Hematopoietic multipotent progenitor cell (in vitro differentiated cells): ENCODE results near the gene TACR3. TPM values are rescaled to one million over a fixed set of nuclear protein-coding genes. Genes with fewer than 3 reads are reported as not detected.
"Not testable (repeated sequence)": the region's sequence is repeated elsewhere in the genome, so short reads cannot be mapped to it uniquely, and the experiment has no call there.

Experiments
- DNase-seq, 3 donors: peaks; one replicate each; pipeline ENCODE4 v3.0.0-alpha.2; 2011 to 2015; ENCODE audit warnings: low read depth in 2 of 3, low spot score in 2 of 3
- total RNA-seq: library from RNA; depleted of rRNA; stranded (reverse); fragments of >200 nt; gene quantifications from one replicate; pipeline ENCODE4 v1.2.3, GENCODE V29; 2012

Gene TACR3, protein sequence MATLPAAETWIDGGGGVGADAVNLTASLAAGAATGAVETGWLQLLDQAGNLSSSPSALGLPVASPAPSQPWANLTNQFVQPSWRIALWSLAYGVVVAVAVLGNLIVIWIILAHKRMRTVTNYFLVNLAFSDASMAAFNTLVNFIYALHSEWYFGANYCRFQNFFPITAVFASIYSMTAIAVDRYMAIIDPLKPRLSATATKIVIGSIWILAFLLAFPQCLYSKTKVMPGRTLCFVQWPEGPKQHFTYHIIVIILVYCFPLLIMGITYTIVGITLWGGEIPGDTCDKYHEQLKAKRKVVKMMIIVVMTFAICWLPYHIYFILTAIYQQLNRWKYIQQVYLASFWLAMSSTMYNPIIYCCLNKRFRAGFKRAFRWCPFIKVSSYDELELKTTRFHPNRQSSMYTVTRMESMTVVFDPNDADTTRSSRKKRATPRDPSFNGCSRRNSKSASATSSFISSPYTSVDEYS
- not detected for total RNA-seq

DNA sequence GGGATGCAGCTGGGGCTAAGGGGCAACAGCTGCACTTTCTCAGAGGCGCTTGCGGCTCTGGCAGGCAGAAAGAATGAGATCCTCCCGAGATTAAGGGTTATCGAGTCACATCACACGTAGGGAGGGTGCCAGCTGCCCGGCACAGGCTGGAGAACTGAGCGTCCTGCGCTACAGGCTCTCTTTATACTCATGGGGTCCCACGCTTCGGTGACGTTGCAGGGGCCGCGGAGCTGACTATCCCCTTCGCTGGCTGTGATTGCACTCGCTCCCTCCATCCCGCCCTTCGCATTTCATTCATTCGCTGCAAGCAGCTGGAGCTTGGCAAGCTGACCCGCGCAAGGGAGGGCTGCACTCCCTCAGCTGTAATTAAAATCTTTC, at the start of gene TACR3:
Gene TACR3, minus strand, starts transcription at position 156 of the 378 bp plus-strand sequence. CDS start 310 bp downstream, outside the sequence.
- no peak for DNase-seq

DNA sequence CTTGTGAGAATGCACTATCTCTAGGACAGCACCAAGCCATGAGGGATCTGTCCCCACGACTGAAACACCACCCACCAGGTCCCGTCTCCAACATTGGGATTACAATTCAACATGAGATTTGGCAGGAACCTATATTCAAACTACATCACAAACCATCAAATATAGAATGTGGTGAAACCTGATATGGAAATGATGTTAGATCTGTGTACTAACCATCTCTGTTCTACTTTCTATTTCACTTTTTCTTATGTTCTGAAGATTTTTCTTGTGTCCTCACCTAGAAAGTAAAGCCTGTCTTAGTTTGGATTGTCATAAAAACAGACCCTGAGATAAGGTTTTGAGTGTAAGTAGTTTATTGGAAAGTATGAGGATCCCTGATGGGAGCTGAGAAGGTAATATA, 37.8 kb upstream of the TACR3 start:
- DNase-seq: no peak

DNA sequence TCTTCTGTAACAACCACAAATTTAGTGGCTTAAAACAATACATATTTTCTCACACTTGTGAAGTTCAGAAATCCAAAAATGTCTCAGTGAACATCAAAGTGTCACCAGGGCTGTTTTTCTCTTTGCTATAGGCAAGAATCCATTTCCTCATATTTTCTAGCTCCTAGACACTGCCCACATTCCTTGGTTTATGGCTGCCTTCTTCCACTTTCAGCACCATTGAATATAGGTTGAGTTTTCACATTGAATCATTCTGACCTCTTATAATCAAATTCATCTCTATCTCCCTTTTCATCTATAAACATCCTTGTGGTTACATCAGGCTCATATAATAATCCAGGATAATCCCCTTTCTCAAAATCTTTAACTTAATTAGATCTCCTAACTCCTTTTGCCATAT, 37.0 kb upstream of the TACR3 start:
- DNase-seq: no peak

DNA sequence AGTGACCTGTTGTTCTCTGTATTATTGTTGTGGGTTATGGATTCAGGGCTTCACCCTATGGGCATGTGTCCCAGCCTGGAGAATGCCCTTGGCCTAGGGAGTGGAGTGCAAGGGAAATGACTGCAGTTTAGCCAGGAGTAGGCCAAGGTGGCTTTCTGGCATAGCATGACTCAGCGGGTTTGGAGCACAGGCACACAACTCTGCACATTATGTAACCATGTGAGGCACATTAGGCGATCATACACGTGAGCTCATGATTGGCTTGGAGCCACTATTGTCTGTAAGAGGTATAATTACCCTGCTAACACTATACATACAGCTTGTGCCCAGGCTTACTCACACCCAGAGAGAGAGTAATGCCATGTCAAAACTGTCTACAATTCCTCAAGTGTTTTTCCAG, 35.1 kb upstream of the TACR3 start:
- no peak for DNase-seq

DNA sequence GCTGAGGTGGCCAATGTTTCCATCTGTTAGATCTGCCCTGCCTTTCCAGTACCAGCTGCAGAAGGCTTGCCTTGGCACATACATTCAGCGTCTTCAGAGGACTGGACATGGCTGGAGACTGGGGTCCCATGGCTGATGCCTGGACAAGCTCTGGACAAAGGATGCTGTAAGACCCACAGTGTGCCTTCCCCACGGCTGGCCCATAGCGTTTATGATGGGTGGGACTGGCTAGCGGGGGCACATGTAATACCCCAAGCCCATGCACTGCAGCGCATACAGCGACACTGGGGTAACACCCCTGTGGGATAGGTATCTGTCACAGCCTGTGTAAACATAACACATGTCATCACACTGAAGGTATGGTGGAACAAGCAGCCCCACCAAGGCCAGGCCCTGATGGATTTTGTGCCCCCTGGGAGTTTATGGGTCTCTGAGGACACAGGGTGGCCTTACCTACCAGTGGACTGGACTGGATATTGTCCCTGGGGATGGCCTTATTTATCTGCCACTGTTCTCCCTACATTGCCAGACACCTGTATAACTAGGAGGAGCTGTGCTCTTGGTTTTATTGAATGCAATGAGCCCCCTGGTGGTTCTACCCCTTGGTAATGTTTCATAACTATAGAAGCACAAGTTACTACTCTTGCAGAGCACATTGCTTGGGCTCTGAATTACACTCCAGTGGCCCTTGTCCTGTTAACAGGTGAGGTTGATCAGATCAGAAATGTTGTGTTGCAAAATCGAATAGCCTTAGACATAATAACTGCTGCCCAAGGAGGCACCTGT, 34.3 kb upstream of the TACR3 start:
- DNase-seq: no peak

DNA sequence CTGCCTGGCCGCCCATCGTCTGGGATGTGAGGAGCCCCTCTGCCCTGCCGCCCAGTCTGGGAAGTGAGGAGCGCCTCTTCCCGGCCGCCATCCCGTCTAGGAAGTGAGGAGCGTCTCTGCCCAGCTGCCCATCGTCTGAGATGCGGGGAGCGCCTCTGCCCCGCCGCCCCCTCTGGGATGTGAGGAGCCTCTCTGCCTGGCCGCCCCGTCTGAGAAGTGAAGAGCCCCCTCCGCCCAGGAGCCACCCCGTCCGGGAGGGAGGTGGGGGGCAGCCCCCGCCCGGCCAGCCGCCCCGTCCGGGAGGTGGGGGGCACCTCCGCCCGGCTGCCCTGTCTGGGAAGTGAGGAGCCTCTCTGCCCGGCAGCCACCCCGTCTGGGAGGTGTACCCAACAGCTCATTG, 3.4 kb upstream of the TACR3 start:
- not testable (repeated sequence) for DNase-seq

DNA sequence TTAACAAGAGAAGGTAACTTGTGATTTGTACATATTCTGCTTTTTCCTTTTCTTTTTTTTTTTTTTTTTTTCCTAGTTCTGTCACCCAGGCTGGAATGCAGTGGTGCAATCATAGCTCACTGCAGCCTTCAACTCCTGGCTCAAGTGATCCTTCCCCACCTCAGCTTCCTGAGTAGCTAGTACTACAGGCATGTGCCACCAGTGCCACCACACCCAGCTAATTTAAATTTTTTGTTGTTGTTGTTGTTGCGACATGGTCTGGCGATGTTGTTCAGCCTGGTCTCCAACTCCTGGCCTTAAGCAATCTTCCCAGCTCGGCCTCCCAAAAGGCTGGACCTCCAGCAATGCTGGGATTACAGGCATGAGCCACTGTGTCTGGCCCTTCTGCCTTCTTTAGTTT, 1.5 kb upstream of the TACR3 start:
- DNase-seq: no peak

DNA sequence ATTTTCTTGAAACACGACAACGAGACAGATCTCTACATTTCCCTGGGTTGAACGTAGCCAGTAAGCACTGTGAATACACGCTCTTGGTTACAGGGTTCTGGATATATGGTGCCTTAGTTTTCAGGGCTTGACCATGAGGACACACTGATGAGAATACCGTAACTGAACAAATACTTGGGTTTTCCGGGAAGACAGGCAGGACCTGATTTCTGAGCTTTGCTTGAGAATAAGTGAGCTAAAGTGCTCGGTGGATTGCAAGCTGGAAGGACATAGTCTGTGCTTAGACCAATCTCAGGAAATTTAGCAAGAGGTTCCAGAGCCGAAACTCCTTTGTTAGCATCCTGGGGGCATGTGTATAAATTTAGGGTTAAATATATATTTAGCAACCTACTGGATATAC, 876 bp upstream of the TACR3 start:
- no peak for DNase-seq

DNA sequence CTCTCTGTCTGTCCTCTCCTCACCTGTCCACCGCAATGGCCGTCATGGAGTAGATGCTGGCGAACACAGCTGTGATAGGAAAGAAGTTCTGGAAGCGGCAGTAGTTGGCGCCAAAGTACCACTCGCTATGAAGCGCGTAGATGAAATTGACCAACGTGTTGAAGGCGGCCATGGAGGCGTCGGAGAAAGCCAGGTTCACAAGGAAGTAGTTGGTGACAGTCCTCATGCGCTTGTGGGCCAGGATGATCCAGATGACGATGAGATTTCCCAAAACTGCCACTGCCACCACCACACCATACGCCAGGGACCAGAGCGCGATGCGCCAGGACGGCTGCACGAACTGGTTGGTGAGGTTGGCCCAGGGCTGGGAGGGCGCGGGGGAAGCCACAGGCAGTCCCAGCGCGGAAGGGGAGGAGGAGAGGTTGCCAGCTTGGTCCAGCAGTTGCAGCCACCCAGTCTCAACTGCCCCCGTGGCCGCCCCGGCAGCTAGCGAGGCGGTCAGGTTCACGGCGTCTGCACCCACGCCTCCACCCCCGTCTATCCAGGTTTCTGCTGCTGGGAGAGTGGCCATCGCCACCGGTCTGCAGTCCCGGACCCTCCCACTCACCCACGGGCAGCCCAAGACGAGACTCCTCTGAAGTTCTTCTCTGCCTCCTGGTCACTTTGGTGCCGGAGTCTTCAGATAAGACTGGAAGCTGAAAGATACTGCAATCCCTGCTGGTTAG, 518 bp downstream of the TACR3 start:
- no peak for DNase-seq

DNA sequence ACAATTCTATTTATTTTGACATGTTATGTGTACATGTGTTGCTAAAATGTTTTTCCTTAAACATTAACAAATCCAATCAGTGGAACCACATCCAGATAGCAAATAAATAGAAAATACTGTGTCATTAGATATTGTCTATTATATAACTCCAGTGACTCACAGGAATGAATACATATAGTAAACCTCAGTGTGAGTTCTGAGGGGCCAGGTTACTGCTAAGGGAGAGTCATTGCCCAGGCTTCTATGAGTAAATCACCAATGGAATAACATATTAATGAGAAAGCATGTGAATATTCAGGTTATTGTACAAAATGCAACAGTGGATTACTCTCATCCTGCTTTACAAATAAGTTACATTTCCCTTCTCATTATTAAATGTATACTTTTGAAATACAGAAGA, 27.2 kb downstream of the TACR3 start:
- no peak for DNase-seq

DNA sequence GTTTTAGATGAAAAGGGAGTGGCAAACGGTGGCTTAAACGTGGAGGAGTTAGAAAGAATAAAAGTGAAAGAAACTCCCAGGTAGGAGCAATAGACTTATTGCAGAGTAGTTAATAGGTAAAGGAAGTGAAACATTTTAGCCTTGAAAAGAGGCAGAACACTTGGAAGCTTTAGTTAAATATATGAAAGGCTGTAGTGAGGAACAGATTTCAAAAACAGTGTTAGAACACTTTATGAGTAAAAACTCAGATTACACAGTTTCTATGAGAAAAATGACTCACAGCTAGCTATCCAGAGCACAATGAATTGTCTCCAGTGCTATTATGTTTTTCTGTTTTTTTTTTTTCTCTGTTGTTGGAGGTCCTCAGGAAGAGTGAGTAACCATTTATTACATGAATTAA, 45.8 kb downstream of the TACR3 start:
- no peak for DNase-seq

DNA sequence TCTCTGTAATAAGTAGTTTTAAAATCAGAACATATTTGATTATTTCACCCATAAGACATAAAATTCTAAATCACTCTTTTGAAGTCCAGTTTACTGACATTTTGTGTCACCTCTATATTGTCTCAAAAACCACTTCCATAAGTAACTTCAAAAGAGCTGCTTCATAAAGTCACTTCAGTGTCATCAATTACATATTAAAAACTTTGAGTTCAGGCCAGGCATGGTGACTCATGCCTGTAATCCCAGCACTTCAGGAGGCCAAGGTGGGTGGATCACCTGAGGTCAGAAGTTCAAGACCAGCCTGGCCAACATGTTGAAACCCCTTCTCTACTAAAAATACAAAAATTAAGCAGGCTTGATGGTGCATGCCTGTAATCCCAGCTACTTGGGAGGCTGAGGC, 53.0 kb downstream of the TACR3 start:
- DNase-seq: not testable (repeated sequence)

DNA sequence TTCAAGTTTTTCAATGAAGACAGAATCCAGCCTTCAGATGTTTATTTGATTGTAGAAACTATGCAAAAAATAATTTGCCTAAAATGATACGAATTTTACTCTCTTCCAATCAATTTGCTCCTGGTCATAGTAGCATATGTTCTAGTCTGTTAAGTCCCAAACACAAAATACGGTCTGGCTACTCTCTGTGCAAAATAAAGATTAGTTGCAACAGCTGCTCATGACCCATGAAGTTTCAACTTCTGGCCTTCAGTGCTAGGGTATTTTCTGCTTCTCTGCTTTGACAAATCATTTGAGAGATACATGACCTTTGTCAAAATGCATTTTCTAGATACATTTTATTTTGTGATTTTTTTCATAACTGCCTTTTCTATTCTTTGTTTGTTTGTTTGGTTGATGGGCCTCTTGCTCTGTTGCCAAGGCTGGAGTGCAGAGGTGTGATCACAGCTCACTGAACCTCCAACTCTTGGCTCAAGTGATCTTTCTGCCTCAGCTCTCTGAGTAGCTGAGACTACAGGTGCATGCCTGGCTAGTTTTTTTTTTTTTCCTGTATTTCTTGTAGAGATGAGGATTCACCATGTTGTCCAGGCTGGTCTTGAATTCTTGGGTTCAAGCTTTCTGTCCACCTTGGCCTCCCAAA, 55.2 kb downstream of the TACR3 start:
- DNase-seq: no peak

DNA sequence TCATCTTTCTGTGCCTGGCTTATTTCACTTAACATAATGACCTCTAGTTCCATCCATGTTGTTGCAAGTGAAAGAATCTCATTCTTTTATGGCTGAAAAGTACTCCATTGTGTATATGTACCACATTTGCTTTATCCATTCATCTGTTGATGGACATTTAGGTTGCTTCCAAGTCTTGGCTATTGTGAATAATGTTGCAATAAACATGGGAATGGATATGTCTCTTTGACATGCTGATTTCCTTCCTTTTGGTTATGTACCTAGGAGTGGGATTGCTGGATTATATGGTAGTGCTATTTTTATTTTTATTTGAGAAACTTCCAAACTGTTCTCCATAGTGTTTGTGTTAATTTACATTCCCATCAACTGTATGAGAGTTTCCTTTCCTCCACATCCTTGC, 71.2 kb downstream of the TACR3 start:
- no peak for DNase-seq

DNA sequence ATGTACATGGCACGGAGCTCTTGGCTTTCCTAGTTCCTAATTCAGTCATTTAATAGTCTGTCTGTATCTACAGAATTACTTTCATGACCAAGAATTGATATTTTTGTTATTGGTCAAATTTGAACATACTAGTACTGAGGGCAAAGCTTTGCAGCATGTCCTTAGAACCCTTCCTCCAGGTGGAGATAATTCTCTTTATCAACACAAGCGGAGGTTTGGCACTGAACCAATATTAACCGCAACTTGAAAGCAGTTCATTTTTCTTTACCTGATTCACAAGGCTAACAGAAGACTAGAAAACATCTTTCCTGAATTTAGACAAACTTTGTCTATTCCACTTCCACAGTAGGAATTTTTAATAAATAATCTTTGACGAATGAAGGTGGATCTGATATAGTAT, 73.8 kb downstream of the TACR3 start:
- no peak for DNase-seq

DNA sequence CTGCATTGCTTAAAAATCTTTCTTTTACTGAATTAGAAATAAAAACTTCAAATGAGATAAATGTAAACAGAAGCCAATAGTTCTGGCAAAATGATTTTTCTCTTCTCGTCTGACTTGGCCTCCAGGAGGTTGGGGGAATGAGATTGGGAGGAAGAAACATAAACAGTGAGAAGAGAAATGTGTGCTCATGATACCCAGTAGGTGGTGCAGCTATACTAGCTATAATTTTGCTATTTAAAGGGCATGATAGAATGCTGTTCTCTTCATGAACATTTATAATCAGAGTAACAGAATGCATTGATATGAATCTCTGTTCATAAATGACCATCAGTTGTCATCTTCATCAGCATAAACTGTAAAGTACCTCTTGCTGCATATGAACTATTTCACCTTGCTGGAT, 85.5 kb downstream of the TACR3 start:
- DNase-seq: no peak

DNA sequence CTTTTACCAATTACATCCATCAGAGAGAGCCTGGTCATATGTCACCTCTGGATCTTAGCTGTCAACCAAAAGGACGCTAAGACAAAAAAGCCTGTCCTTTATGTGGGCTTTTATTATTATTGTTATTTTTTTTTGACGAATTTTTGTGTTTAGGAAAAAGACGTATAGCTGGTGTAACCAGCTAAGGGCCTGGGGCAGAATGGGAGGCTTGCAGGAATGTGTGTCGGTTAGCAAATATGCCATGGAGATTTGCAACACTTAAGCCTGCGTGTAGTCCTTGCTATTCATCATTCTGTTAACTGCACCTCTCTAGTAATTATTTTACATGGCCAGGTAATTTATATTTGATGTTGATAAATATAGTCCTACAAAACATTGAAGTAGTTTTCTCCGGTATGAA, 93.5 kb downstream of the TACR3 start:
- DNase-seq: no peak

DNA sequence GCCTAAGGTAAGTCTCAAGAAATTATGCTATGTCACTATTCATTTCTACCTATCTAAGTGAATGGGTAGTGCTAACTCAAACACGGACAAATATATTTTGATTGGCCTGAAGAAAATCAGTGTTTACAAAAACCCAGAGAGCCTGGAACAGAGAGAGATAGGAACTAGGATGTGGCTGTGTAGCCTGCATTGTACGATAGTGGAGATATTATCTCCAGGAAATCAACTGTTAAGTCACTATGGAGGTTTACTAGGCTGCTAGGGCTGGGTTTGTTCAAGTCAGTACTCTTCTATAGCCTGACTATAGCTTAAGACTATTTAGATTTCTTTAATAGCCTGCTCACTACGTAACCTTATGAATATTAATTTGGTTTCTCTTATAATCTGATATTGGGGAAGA, 127.9 kb downstream of the TACR3 start:
- peak in 2 of 3 donors; percentile 15 to 65 for DNase-seq

DNA sequence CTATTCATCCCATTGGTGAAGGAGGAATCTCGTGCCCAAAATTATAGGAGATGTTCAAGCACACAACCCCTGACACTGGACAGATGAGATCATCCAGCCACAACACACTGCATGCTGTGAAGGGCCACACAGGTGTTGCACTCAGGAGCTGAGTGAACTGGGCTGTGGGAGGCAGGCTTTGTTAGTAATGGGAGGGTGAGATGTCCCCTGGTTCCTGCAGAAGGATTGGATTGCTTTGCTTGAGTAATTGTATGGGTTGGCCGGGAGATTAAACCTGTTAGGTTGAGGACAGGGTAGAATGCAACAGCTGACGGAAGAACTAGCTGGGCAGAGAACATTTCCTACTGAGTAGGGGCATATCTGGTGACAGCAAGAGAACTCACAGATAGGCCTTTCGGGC, 152.2 kb downstream of the TACR3 start:
- no peak for DNase-seq

DNA sequence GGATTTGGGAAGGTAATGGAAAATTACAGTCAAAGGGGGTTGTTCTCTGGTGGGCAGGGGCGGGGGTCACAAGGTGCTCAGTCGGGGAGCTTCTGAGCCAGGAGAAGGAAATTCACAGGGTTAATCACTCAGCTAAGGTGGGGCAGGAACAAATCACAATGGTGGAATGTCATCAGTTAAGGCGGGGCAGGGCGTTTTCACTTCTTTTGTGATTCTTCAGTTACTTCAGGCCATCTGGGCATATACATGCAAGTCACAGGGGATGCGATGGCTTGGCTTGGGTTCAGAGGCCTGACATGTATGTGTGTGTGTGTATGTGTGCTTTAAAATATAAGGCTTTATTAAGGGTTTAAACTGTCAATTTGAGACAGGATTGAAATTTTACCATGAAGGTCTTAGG, 160.6 kb downstream of the TACR3 start:
- DNase-seq: not testable (repeated sequence)
